ENCODE data around the gene PDZD11.
"Not testable (repeated sequence)": the region's sequence is repeated elsewhere in the genome, so short reads cannot be mapped to it uniquely, and the experiment has no call there.

PDZD11 gene, protein sequence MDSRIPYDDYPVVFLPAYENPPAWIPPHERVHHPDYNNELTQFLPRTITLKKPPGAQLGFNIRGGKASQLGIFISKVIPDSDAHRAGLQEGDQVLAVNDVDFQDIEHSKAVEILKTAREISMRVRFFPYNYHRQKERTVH

GRCh38 chrX:70289793-70290770, at the start of gene PDZD11, which contains the start of gene KIF4A:
Gene PDZD11, minus strand, starts transcription at chrX:70289927. Its CDS starts 586 bp downstream, at chrX:70289341.
Gene KIF4A, plus strand, starts transcription at chrX:70290104. Its CDS starts 355 bp downstream, at chrX:70290459.
- H3K27ac ChIP-seq (ENCODE audit: low read length): peak within 1 kb of the TSS; percentile 69
- H3K9me3 ChIP-seq (ENCODE audit: control insufficient read depth in 1 of 2, low read length in 2 of 2): no peaks in the 10 kb centered on the region

DNA sequence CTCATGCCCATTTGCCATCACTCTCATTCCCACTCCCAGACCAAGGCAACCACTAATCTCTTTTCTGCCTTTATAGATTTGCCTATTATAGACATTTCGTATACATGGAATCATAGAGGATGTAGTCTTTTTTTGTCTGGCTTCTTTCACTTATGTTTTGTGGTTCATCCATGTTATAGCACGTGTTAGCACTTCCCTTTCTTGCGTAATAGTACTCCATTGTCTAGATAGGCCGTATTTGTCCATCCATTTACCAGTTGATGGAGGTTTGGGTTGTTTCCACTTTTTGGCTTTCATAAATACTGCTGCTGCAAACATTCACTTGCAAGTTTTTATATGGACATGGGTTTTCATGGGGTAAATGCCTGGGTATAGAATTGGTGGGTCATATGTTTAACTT, 48.6 kb upstream of the PDZD11 start:
- Histone ChIP-seq H3K27me3 (ENCODE audit: low read depth, low read length) (no peaks in the 10 kb centered on the region), H3K4me1 (ENCODE audit: control insufficient read depth in 1 of 2, insufficient read depth in 2 of 2, low read length in 2 of 2) (no peaks in the 10 kb centered on the region), H3K36me3 (ENCODE audit: control insufficient read depth in 1 of 2, insufficient read depth in 2 of 2, low read length in 2 of 2) (no peaks in the 10 kb centered on the region), H3K9me3 (ENCODE audit: control insufficient read depth in 1 of 2, low read length in 2 of 2) (no peaks in the 10 kb centered on the region), H3K27ac (ENCODE audit: low read length) (no peak overlapping the region), H3K4me3 (ENCODE audit: low read depth in 1 of 2, low read length in 2 of 2) (no peak overlapping the region)

More at GRCh38 chrX:70289793-70290770, at the start of gene PDZD11, which contains the start of gene KIF4A:
- peaks cover 0 to 9% of the 10 kb centered on the region in 2 donors for H3K4me1 ChIP-seq (ENCODE audit: control insufficient read depth in 1 of 2, insufficient read depth in 2 of 2, low read length in 2 of 2)
- peaks cover 6 to 22% of the 10 kb centered on the region in 2 donors for H3K36me3 ChIP-seq (ENCODE audit: control insufficient read depth in 1 of 2, insufficient read depth in 2 of 2, low read length in 2 of 2)
- no peaks in the 10 kb centered on the region for H3K27me3 ChIP-seq (ENCODE audit: low read depth, low read length)
- H3K4me3 ChIP-seq (ENCODE audit: low read depth in 1 of 2, low read length in 2 of 2): peak within 1 kb of the TSS; percentile 77 to 78

DNA sequence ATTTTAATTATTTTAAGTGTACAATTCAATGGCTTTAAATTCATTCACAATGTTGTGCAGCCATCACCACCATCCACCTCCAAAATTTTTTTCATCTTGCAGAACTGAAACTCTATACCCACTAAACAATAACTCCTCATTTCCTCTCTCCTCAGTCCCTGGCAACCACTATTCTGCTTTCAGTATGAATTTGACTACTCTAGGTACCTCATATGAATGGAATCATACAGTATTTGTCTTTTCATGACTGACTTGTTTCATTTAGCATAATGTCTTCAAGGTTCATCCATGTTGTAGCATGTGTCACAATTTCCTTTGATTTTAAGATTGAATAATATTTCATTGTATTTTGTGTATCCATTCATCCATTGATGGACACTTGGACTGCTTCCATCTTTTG, 47.0 kb upstream of the PDZD11 start:
- Histone ChIP-seq H3K9me3 (ENCODE audit: control insufficient read depth in 1 of 2, low read length in 2 of 2) (no peaks in the 10 kb centered on the region), H3K4me1 (ENCODE audit: control insufficient read depth in 1 of 2, insufficient read depth in 2 of 2, low read length in 2 of 2) (no peaks in the 10 kb centered on the region), H3K36me3 (ENCODE audit: control insufficient read depth in 1 of 2, insufficient read depth in 2 of 2, low read length in 2 of 2) (no peaks in the 10 kb centered on the region), H3K27me3 (ENCODE audit: low read depth, low read length) (no peaks in the 10 kb centered on the region), H3K4me3 (ENCODE audit: low read depth in 1 of 2, low read length in 2 of 2) (no peak overlapping the region), H3K27ac (ENCODE audit: low read length) (no peak overlapping the region)

- H3K9me3 ChIP-seq (ENCODE audit: control insufficient read depth in 1 of 2, low read length in 2 of 2): no peaks in the 10 kb centered on the region
- H3K27me3 ChIP-seq (ENCODE audit: low read depth, low read length): no peaks in the 10 kb centered on the region
- H3K36me3 ChIP-seq (ENCODE audit: control insufficient read depth in 1 of 2, insufficient read depth in 2 of 2, low read length in 2 of 2): no peaks in the 10 kb centered on the region
- no peaks in the 10 kb centered on the region for H3K4me1 ChIP-seq (ENCODE audit: control insufficient read depth in 1 of 2, insufficient read depth in 2 of 2, low read length in 2 of 2)
- H3K4me3 ChIP-seq (ENCODE audit: low read depth in 1 of 2, low read length in 2 of 2): no peak overlapping the region
- H3K27ac ChIP-seq (ENCODE audit: low read length): no peak overlapping the region
These were observed 42.9 kb upstream of the PDZD11 start for GRCh38 chrX:70332600-70332999.

DNA sequence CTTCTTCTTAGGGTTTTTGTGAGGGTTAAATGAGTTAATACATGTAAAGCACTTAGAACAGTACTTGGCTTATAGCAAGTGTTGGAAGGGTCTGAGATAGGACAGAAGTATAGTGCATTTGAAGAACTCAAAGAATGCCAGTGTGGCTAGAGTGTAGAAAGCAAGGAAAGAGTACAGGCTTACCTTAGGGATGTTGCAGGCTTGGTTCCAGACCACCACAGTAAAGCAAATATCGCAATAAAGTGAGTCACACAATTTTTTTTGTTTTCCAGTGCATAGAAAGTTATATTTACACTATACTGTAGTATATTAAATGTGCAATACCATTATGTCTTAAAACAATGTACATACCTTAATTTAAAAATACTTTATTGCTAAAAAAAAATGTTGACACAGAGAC, 41.4 kb upstream of the PDZD11 start:
- no peaks in the 10 kb centered on the region for H3K9me3 ChIP-seq (ENCODE audit: control insufficient read depth in 1 of 2, low read length in 2 of 2)
- no peaks in the 10 kb centered on the region for H3K36me3 ChIP-seq (ENCODE audit: control insufficient read depth in 1 of 2, insufficient read depth in 2 of 2, low read length in 2 of 2)
- no peaks in the 10 kb centered on the region for H3K27me3 ChIP-seq (ENCODE audit: low read depth, low read length)
- H3K4me3 ChIP-seq (ENCODE audit: low read depth in 1 of 2, low read length in 2 of 2): no peak overlapping the region
- H3K4me1 ChIP-seq (ENCODE audit: control insufficient read depth in 1 of 2, insufficient read depth in 2 of 2, low read length in 2 of 2): no peaks in the 10 kb centered on the region
- H3K27ac ChIP-seq (ENCODE audit: low read length): no peak overlapping the region

DNA sequence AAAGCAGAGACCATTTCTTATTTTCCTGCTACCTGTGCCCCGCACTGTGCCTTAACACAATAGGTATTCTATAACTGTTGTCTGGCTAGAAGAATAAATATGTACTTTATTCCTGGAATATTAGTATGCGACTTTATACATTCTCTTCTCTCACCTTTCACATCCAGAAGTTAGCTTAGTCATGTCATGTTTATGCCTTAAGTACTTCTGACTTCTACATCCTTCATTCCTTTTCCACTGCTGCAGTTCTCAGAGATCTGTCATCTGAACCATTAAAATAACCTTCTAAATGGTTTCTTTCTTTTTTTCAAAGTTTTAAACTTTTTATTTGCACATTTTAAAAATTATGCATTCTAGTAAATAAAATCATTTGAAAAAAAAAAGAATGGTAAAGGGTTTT, 34.6 kb upstream of the PDZD11 start:
- H3K4me1 ChIP-seq (ENCODE audit: control insufficient read depth in 1 of 2, insufficient read depth in 2 of 2, low read length in 2 of 2): no peaks in the 10 kb centered on the region
- H3K9me3 ChIP-seq (ENCODE audit: control insufficient read depth in 1 of 2, low read length in 2 of 2): no peaks in the 10 kb centered on the region
- no peaks in the 10 kb centered on the region for H3K27me3 ChIP-seq (ENCODE audit: low read depth, low read length)
- H3K4me3 ChIP-seq (ENCODE audit: low read depth in 1 of 2, low read length in 2 of 2): no peak overlapping the region
- H3K36me3 ChIP-seq (ENCODE audit: control insufficient read depth in 1 of 2, insufficient read depth in 2 of 2, low read length in 2 of 2): no peaks in the 10 kb centered on the region
- no peak overlapping the region for H3K27ac ChIP-seq (ENCODE audit: low read length)

GRCh38 chrX:70323628-70324027, 33.9 kb upstream of the PDZD11 start:
- H3K36me3 ChIP-seq (ENCODE audit: control insufficient read depth in 1 of 2, insufficient read depth in 2 of 2, low read length in 2 of 2); H3K4me3 ChIP-seq (ENCODE audit: low read depth in 1 of 2, low read length in 2 of 2); H3K4me1 ChIP-seq (ENCODE audit: control insufficient read depth in 1 of 2, insufficient read depth in 2 of 2, low read length in 2 of 2); H3K27me3 ChIP-seq (ENCODE audit: low read depth, low read length); H3K27ac ChIP-seq (ENCODE audit: low read length); H3K9me3 ChIP-seq (ENCODE audit: control insufficient read depth in 1 of 2, low read length in 2 of 2): not testable (repeated sequence)

DNA sequence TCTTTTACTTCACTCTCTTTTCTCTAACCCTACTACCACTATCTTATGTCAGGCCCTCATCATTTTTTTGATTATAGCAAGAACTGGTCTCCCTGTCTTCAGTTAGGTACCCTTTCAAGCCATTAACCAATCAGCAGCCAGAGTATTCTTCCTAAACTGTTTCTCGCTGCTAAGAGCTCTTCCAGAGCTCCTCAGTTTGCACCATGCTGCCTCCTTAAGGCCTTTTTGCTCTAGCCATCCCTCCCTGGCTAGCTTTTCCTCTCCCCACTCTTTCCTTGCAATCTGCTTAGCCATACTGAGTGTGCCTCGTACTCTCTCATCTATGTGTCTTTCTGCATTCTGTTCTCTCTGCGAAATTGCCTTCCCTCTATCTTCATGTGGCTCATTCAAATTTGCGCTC, 33.1 kb upstream of the PDZD11 start:
- Histone ChIP-seq H3K27ac (ENCODE audit: low read length) (no peak overlapping the region), H3K9me3 (ENCODE audit: control insufficient read depth in 1 of 2, low read length in 2 of 2) (no peaks in the 10 kb centered on the region), H3K4me1 (ENCODE audit: control insufficient read depth in 1 of 2, insufficient read depth in 2 of 2, low read length in 2 of 2) (no peaks in the 10 kb centered on the region), H3K36me3 (ENCODE audit: control insufficient read depth in 1 of 2, insufficient read depth in 2 of 2, low read length in 2 of 2) (no peaks in the 10 kb centered on the region), H3K27me3 (ENCODE audit: low read depth, low read length) (no peaks in the 10 kb centered on the region), H3K4me3 (ENCODE audit: low read depth in 1 of 2, low read length in 2 of 2) (no peak overlapping the region)

DNA sequence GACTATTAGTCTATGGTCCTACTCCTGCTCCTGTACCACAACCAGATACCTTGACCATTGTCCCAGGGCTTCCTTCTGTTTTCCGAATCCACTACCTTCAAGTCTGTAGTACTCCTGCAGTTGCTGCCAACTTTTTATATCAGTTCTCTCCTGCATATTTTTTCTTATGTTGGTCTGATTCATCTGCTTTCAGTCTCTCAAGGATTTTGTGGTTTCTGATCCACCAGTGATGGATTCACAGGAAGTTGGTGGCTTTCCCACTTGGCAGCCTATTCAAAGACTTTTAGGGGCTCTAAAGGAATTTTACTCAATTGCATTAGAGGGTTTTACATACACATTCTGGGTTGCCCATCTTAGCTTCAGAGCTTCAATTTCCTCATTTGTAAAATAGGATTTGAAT, 23.8 kb upstream of the PDZD11 start:
- H3K4me1 ChIP-seq (ENCODE audit: control insufficient read depth in 1 of 2, insufficient read depth in 2 of 2, low read length in 2 of 2): no peaks in the 10 kb centered on the region
- no peaks in the 10 kb centered on the region for H3K27me3 ChIP-seq (ENCODE audit: low read depth, low read length)
- H3K4me3 ChIP-seq (ENCODE audit: low read depth in 1 of 2, low read length in 2 of 2): no peak overlapping the region
- H3K36me3 ChIP-seq (ENCODE audit: control insufficient read depth in 1 of 2, insufficient read depth in 2 of 2, low read length in 2 of 2): no peaks in the 10 kb centered on the region
- no peaks in the 10 kb centered on the region for H3K9me3 ChIP-seq (ENCODE audit: control insufficient read depth in 1 of 2, low read length in 2 of 2)
- no peak overlapping the region for H3K27ac ChIP-seq (ENCODE audit: low read length)

GRCh38 chrX:70301716-70302115, 12.0 kb upstream of the PDZD11 start:
- H3K36me3 ChIP-seq (ENCODE audit: control insufficient read depth in 1 of 2, insufficient read depth in 2 of 2, low read length in 2 of 2): no peaks in the 10 kb centered on the region
- H3K4me3 ChIP-seq (ENCODE audit: low read depth in 1 of 2, low read length in 2 of 2): no peak overlapping the region
- H3K27me3 ChIP-seq (ENCODE audit: low read depth, low read length): no peaks in the 10 kb centered on the region
- H3K9me3 ChIP-seq (ENCODE audit: control insufficient read depth in 1 of 2, low read length in 2 of 2): no peaks in the 10 kb centered on the region
- no peaks in the 10 kb centered on the region for H3K4me1 ChIP-seq (ENCODE audit: control insufficient read depth in 1 of 2, insufficient read depth in 2 of 2, low read length in 2 of 2)
- H3K27ac ChIP-seq (ENCODE audit: low read length): no peak overlapping the region

DNA sequence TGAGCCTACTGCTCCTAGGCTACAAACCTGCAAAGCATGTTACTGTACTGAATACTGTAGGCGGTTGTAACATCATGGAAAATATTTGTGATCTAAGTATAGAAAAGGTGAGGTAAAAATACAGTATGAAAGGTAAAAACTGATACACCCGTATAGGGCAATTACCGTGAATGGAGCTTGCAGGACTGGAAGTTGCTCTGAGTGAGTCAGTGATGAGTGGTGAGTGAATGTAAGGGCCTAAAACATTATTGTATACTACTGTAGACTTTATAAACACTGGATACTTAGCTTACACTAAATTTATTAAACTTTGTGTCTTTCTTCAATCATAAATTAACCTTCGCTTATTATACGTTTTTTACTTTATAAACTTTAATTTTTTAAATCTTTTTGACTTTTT, 3.9 kb upstream of the PDZD11 start:
- Histone ChIP-seq H3K27me3 (ENCODE audit: low read depth, low read length) (no peaks in the 10 kb centered on the region), H3K4me3 (ENCODE audit: low read depth in 1 of 2, low read length in 2 of 2) (no peak overlapping the region), H3K9me3 (ENCODE audit: control insufficient read depth in 1 of 2, low read length in 2 of 2) (no peaks in the 10 kb centered on the region), H3K36me3 (ENCODE audit: control insufficient read depth in 1 of 2, insufficient read depth in 2 of 2, low read length in 2 of 2) (no peaks in the 10 kb centered on the region), H3K4me1 (ENCODE audit: control insufficient read depth in 1 of 2, insufficient read depth in 2 of 2, low read length in 2 of 2) (peaks cover 0 to 9% of the 10 kb centered on the region in 2 donors), H3K27ac (ENCODE audit: low read length) (no peak overlapping the region)

Measured in muscle layer of duodenum (tissue), 2 donors.